GM23338 (cell line): Measurements from ENCODE around the gene ROCK2. TPM values are rescaled to one million over a fixed set of nuclear protein-coding genes. Genes with fewer than 3 reads are reported as not detected.

Source experiments
- ATAC-seq: fragments of 200-7000 bp; cut with Tn5 transposase; 3 replicates; pipeline ENCODE4 v1.9.1; 2020
- DNase-seq: peaks from one replicate; pipeline ENCODE4 v3.0.0-alpha.2; 2015; ENCODE audit warnings: low spot score
- H2AFZ ChIP-seq: fragments of 200-600 bp; sonication (generic); 2 replicates; pipeline ENCODE4 v1.8.0; 2016; ENCODE audit warnings: antibody characterized with exemption, mild to moderate bottlenecking, moderate library complexity
- H3F3A ChIP-seq: fragments of 200-600 bp; sonication (generic); replicated peaks from 2 replicates; pipeline ENCODE4 v1.8.0; 2017; ENCODE audit warnings: antibody characterized with exemption, mixed run types, low read depth
- H3K27ac ChIP-seq: fragments of 200-600 bp; sonication (generic); 2 replicates; pipeline ENCODE4 v1.6.1; 2016; ENCODE audit warnings: low read depth
- H3K27me3 ChIP-seq: fragments of 200-600 bp; sonication (generic); 2 replicates; pipeline ENCODE4 v1.8.0; 2016; ENCODE audit warnings: mild to moderate bottlenecking, mixed run types, moderate library complexity; ENCODE audit not compliant: insufficient read depth
- H3K36me3 ChIP-seq: fragments of 200-600 bp; sonication (generic); 2 replicates; pipeline ENCODE4 v1.8.0; 2016; ENCODE audit warnings: mild to moderate bottlenecking; ENCODE audit not compliant: insufficient read depth
- H3K4me1 ChIP-seq: fragments of 200-600 bp; sonication (generic); 2 replicates; pipeline ENCODE4 v1.8.0; 2016; ENCODE audit warnings: mild to moderate bottlenecking, moderate library complexity; ENCODE audit not compliant: insufficient read depth
- H3K4me2 ChIP-seq: fragments of 200-600 bp; sonication (generic); 2 replicates; pipeline ENCODE4 v1.7.1; 2017; ENCODE audit warnings: mixed run types
- H3K4me3 ChIP-seq: fragments of 200-600 bp; sonication (generic); 2 replicates; pipeline ENCODE4 v1.6.1; 2016; ENCODE audit warnings: mixed run types
- H3K79me2 ChIP-seq: fragments of 200-600 bp; sonication (generic); replicated peaks from 2 replicates; pipeline ENCODE4 v1.8.0; 2017; ENCODE audit warnings: mild to moderate bottlenecking; ENCODE audit not compliant: insufficient read depth
- H3K9me2 ChIP-seq: fragments of 200-600 bp; sonication (generic); 2 replicates; pipeline ENCODE4 v1.8.0; 2017; ENCODE audit not compliant: insufficient read depth
- H4K20me1 ChIP-seq: fragments of 200-600 bp; sonication (generic); replicated peaks from 2 replicates; pipeline ENCODE4 v1.8.0; 2017; ENCODE audit warnings: mild to moderate bottlenecking; ENCODE audit not compliant: insufficient read depth
- H3K27ac Mint-ChIP-seq: 2 replicates; pipeline ENCODE4 v1.8.0; 2020; ENCODE audit warnings: inconsistent platforms, mild to moderate bottlenecking, moderate library complexity, mixed read lengths
- H3K27me3 Mint-ChIP-seq: 3 replicates; pipeline ENCODE4 v1.8.0; 2022; ENCODE audit warnings: low read depth, mild to moderate bottlenecking, moderate library complexity, mixed read lengths, inconsistent platforms; ENCODE audit not compliant: insufficient read depth, poor library complexity
- H3K36me3 Mint-ChIP-seq: 3 replicates; pipeline ENCODE4 v1.8.0; 2021; ENCODE audit warnings: low read depth, mild to moderate bottlenecking, inconsistent platforms, moderate library complexity, mixed read lengths
- H3K4me1 Mint-ChIP-seq: 3 replicates; pipeline ENCODE4 v1.8.0; 2020; ENCODE audit warnings: mild to moderate bottlenecking, inconsistent platforms, mixed read lengths
- H3K4me3 Mint-ChIP-seq: 3 replicates; pipeline ENCODE4 v1.8.0; 2021; ENCODE audit warnings: moderate library complexity, mild to moderate bottlenecking, inconsistent platforms, mixed read lengths
- H3K9me3 Mint-ChIP-seq: 3 replicates; pipeline ENCODE4 v1.8.0; 2020; ENCODE audit warnings: moderate library complexity, mild to moderate bottlenecking, inconsistent platforms, mixed read lengths
- CREB1 ChIP-seq: fragments of 250-450 bp; sonication (Bioruptor Pico); IDR thresholded peaks from 2 replicates; pipeline ENCODE4 v1.5.0; 2020; ENCODE audit warnings: low read depth, mild to moderate bottlenecking, moderate library complexity
- EZH2 ChIP-seq: fragments of 200-600 bp; sonication (generic); IDR thresholded peaks from one replicate; pipeline ENCODE4 v1.8.0; 2017; ENCODE audit warnings: antibody characterized with exemption, mild to moderate bottlenecking, low read depth; ENCODE audit not compliant: unreplicated experiment
- JUNB ChIP-seq: IDR thresholded peaks from one replicate; pipeline ENCODE4 v1.6.1; 2016; ENCODE audit warnings: antibody characterized with exemption; ENCODE audit not compliant: unreplicated experiment
- NANOG ChIP-seq: IDR thresholded peaks from 2 replicates; pipeline ENCODE4 v1.6.1; 2016; ENCODE audit warnings: antibody characterized with exemption, borderline replicate concordance
- POLR2AphosphoS5 ChIP-seq: IDR thresholded peaks from 2 replicates; pipeline ENCODE4 v1.6.1; 2016; ENCODE audit warnings: antibody characterized with exemption, low read depth
- polyA plus RNA-seq: library from polyadenylated mRNA; unstranded; fragments of >200 nt; fragmentation: Nextera tagmentation; extraction: Ambion mirVana; gene quantifications from 2 replicates; pipeline ENCODE4 v1.2.1, GENCODE V29; 2016
- total RNA-seq: library from RNA; depleted of rRNA; stranded (reverse); fragments of >200 nt; shearing (Covaris generic); gene quantifications from 2 replicates; pipeline ENCODE4 v1.2.3, GENCODE V29; 2014
- TF ChIP-seq, protein P1 (sequence below): IDR thresholded peaks from one replicate; pipeline ENCODE4 v1.6.1; 2018; ENCODE audit warnings: antibody characterized with exemption; ENCODE audit not compliant: unreplicated experiment
- TF ChIP-seq, protein P2 (sequence below), 2 experiments: fragments of 200-600 bp in 1 of 2; sonication (generic) in 1 of 2; conservative IDR thresholded peaks; 2 replicates each; pipeline versions ENCODE4 v1.5.1 to v1.6.1; 2016 to 2017; ENCODE audit warnings: antibody characterized with exemption in 2 of 2, low read depth in 2 of 2, mild to moderate bottlenecking in 2 of 2, moderate library complexity in 1 of 2
- TF ChIP-seq, protein P3 (sequence below): IDR thresholded peaks from 2 replicates; pipeline ENCODE4 v1.6.1; 2016; ENCODE audit warnings: antibody characterized with exemption

Gene ROCK2
- total and polyA plus RNA-seq, 2 experiments from 2014 or later, result 16.4 to 28.0 TPM

DNA sequence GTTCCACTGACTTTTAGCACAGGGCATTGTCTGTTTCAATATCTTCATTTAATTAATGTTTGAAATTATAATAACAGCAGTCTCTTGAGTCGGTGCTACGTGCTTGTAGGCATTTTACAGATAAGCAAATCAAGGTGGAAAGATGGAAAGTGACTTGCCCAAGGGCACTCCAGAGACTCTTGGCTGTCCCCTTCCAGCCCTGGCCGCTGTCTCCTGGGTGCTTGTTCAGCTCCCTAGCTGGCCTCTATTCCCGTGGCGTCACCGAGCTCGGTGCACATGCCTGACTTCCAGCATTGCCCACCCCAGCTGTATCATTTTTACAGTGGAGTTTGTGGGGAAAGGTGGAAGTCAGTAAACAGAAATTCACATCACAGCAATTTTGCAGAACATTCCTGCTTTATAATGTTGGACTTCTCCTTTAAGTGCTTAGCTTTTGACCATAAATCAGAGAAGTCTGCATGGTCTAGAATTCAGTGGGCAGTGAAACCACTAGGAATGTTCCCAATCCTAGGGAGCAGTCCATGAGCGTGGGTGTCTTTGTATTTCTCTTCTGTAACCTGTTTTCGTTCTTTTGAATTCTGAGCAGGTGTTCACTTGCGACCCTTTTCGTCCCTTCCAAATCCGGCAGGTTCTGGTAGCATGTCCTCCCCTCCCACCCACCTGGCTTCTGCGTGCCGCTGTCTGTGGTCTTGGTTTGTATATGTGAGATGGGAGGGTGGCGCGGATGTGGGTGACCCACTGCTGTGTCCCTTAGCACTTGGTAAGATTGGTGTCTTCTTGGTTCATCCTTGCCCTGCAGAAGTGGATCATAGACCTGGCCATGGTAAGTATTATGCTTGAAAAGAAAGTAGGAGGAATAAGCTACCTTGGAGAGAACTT is 180.8 kb downstream of the ROCK2 start (continued):
- TF ChIP-seq, protein P1, sequence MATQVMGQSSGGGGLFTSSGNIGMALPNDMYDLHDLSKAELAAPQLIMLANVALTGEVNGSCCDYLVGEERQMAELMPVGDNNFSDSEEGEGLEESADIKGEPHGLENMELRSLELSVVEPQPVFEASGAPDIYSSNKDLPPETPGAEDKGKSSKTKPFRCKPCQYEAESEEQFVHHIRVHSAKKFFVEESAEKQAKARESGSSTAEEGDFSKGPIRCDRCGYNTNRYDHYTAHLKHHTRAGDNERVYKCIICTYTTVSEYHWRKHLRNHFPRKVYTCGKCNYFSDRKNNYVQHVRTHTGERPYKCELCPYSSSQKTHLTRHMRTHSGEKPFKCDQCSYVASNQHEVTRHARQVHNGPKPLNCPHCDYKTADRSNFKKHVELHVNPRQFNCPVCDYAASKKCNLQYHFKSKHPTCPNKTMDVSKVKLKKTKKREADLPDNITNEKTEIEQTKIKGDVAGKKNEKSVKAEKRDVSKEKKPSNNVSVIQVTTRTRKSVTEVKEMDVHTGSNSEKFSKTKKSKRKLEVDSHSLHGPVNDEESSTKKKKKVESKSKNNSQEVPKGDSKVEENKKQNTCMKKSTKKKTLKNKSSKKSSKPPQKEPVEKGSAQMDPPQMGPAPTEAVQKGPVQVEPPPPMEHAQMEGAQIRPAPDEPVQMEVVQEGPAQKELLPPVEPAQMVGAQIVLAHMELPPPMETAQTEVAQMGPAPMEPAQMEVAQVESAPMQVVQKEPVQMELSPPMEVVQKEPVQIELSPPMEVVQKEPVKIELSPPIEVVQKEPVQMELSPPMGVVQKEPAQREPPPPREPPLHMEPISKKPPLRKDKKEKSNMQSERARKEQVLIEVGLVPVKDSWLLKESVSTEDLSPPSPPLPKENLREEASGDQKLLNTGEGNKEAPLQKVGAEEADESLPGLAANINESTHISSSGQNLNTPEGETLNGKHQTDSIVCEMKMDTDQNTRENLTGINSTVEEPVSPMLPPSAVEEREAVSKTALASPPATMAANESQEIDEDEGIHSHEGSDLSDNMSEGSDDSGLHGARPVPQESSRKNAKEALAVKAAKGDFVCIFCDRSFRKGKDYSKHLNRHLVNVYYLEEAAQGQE, result no peak

DNA sequence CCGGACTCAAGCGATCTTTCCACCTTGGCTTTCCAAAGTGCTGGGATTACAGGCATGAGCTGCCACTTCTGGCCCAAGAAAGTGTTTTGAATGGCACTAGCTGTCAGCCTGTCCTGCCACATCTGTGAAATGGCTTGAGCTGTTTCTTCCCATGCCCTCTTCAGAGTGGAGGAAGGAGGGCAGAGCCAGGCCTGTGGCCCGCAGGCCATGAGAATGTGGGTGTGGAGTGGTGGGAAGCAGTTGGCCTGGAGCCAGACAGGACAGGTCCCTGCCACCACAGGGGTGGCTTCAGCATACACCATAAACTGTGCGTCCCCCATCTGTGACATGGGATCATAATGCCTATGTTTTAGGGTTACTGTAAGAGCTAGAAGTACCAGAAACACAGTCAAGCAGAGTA is 182.7 kb downstream of the ROCK2 start:
- no peaks in the 10 kb centered on the region for H3K79me2 ChIP-seq
- H3K36me3 ChIP-seq, result no peaks in the 10 kb centered on the region
- no peak overlapping the region for H3K4me2 ChIP-seq
- no peak overlapping the region for H3K27ac Mint-ChIP-seq
- no peaks in the 10 kb centered on the region for H3K36me3 Mint-ChIP-seq
- ATAC-seq, result no peak
- H3K4me1 Mint-ChIP-seq, result no peaks in the 10 kb centered on the region; the same call in 2 of the 3 replicates
- no peak for DNase-seq
- 0 out of 3 replicates have a peak, but pooled peaks cover 4% of the 10 kb centered on the region for H3K9me3 Mint-ChIP-seq
- H3K4me3 Mint-ChIP-seq, result no peak overlapping the region
- no peak overlapping the region for H3K4me3 ChIP-seq
- H3F3A ChIP-seq, result no peaks in the 10 kb centered on the region
- no peaks in the 10 kb centered on the region for H3K27me3 ChIP-seq
- no peaks in the 10 kb centered on the region for H3K4me1 ChIP-seq
- H3K9me2 ChIP-seq, result no peaks in the 10 kb centered on the region
- no peaks in the 10 kb centered on the region for H4K20me1 ChIP-seq
- H3K27me3 Mint-ChIP-seq, result peaks cover 8% of the 10 kb centered on the region
- no peak overlapping the region for H3K27ac ChIP-seq
- no peak overlapping the region for H2AFZ ChIP-seq
- TF ChIP-seq, protein P2, sequence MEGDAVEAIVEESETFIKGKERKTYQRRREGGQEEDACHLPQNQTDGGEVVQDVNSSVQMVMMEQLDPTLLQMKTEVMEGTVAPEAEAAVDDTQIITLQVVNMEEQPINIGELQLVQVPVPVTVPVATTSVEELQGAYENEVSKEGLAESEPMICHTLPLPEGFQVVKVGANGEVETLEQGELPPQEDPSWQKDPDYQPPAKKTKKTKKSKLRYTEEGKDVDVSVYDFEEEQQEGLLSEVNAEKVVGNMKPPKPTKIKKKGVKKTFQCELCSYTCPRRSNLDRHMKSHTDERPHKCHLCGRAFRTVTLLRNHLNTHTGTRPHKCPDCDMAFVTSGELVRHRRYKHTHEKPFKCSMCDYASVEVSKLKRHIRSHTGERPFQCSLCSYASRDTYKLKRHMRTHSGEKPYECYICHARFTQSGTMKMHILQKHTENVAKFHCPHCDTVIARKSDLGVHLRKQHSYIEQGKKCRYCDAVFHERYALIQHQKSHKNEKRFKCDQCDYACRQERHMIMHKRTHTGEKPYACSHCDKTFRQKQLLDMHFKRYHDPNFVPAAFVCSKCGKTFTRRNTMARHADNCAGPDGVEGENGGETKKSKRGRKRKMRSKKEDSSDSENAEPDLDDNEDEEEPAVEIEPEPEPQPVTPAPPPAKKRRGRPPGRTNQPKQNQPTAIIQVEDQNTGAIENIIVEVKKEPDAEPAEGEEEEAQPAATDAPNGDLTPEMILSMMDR (conservative IDR thresholded peaks at IDR 0.05; ENCODE audit: low read depth in 2 of 2), result no peak
- TF ChIP-seq CREB1 (CRISPR knock-in tag) (no peak), JUNB (no peak), POLR2AphosphoS5 (no peak), EZH2 (no peak), NANOG (no peak)
- TF ChIP-seq, protein P3, sequence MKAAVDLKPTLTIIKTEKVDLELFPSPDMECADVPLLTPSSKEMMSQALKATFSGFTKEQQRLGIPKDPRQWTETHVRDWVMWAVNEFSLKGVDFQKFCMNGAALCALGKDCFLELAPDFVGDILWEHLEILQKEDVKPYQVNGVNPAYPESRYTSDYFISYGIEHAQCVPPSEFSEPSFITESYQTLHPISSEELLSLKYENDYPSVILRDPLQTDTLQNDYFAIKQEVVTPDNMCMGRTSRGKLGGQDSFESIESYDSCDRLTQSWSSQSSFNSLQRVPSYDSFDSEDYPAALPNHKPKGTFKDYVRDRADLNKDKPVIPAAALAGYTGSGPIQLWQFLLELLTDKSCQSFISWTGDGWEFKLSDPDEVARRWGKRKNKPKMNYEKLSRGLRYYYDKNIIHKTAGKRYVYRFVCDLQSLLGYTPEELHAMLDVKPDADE, result no peak
- TF ChIP-seq, protein P1, result no peak
